Measurements from ENCODE around the gene PIAS2. TPM values are rescaled to one million over a fixed set of nuclear protein-coding genes. Genes with fewer than 3 reads are reported as not detected.

PIAS2 gene
- total RNA-seq, 1 donor: 36.6 TPM

- Histone ChIP-seq H3K4me2 (ENCODE audit: insufficient read depth, low read length) (no peak overlapping the region), H3K27ac (ENCODE audit: low read depth, low read length) (no peak overlapping the region), H2AFZ (ENCODE audit: low read length) (no peak overlapping the region), H3K79me2 (ENCODE audit: insufficient read depth, low read length) (no peaks in the 10 kb centered on the region), H3K9me3 (ENCODE audit: low read depth, low read length) (no peaks in the 10 kb centered on the region), H3K4me1 (ENCODE audit: insufficient read depth, low read length) (no peaks in the 10 kb centered on the region), H3K27me3 (ENCODE audit: insufficient read depth, low read length) (no peaks in the 10 kb centered on the region), H4K20me1 (ENCODE audit: insufficient read depth, low read length) (no peaks in the 10 kb centered on the region), H3K36me3 (ENCODE audit: insufficient read depth, low read length) (no peaks in the 10 kb centered on the region), H3K4me3 (ENCODE audit: insufficient read depth, low read length) (no peak overlapping the region)
- no peak for DNase-seq (ENCODE audit: insufficient read length, low spot score, missing footprints)
- no peak for TF ChIP-seq CTCF (IDR thresholded peaks at IDR 0.05; ENCODE audit: extremely low read depth, low read depth, low read length)
Observed at GRCh38 chr18:46958209-46958608, 40.9 kb upstream of the PIAS2 start.

GRCh38 chr18:46953195-46953594 is 35.9 kb upstream of the PIAS2 start:
- Histone ChIP-seq H2AFZ (ENCODE audit: low read length) (no peak overlapping the region), H3K4me1 (ENCODE audit: insufficient read depth, low read length) (no peaks in the 10 kb centered on the region), H4K20me1 (ENCODE audit: insufficient read depth, low read length) (no peaks in the 10 kb centered on the region), H3K79me2 (ENCODE audit: insufficient read depth, low read length) (no peaks in the 10 kb centered on the region), H3K36me3 (ENCODE audit: insufficient read depth, low read length) (no peaks in the 10 kb centered on the region), H3K9me3 (ENCODE audit: low read depth, low read length) (no peaks in the 10 kb centered on the region), H3K4me3 (ENCODE audit: insufficient read depth, low read length) (no peak overlapping the region), H3K27ac (ENCODE audit: low read depth, low read length) (no peak overlapping the region), H3K27me3 (ENCODE audit: insufficient read depth, low read length) (no peaks in the 10 kb centered on the region), H3K4me2 (ENCODE audit: insufficient read depth, low read length) (no peak overlapping the region)
- DNase-seq (ENCODE audit: insufficient read length, low spot score, missing footprints): no peak
- no peak for TF ChIP-seq CTCF (IDR thresholded peaks at IDR 0.05; ENCODE audit: extremely low read depth, low read depth, low read length)

DNA sequence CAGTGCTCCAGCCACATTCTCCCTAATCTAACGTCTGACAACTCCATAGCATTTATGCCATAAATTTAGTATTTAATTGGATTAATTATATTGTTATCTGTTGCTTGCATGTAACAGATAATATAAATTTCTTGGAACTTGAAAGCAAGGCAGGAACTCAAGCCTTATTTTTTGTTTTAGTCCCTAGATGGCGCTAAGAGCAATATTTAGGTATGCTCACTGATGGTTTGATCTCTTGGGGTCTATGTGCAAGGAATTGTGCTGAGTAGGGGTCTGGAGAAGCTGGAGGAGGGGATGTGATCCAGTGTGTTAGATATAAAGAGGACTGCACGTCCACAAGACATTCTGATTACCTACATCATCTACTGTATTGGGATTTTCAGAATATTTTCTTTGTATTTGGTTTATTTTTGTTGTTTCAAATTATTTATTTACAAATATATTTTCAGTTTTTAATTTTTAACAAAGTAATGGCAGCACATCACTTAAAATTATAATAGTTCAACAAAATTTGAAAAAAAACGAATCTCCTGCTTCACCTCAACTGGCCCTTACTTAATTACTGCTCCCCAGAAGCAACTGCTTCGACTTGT is 32.9 kb upstream of the PIAS2 start:
- H2AFZ ChIP-seq (ENCODE audit: low read length): no peak overlapping the region
- H3K4me2 ChIP-seq (ENCODE audit: insufficient read depth, low read length): no peak overlapping the region
- TF ChIP-seq CTCF (IDR thresholded peaks at IDR 0.05; ENCODE audit: extremely low read depth, low read depth, low read length): peak; percentile 58
- no peaks in the 10 kb centered on the region for H3K79me2 ChIP-seq (ENCODE audit: insufficient read depth, low read length)
- no peak overlapping the region for H3K27ac ChIP-seq (ENCODE audit: low read depth, low read length)
- H3K4me1 ChIP-seq (ENCODE audit: insufficient read depth, low read length): peaks cover 7% of the 10 kb centered on the region
- H4K20me1 ChIP-seq (ENCODE audit: insufficient read depth, low read length): no peaks in the 10 kb centered on the region
- no peaks in the 10 kb centered on the region for H3K27me3 ChIP-seq (ENCODE audit: insufficient read depth, low read length)
- H3K36me3 ChIP-seq (ENCODE audit: insufficient read depth, low read length): no peaks in the 10 kb centered on the region
- no peak overlapping the region for H3K4me3 ChIP-seq (ENCODE audit: insufficient read depth, low read length)
- H3K9me3 ChIP-seq (ENCODE audit: low read depth, low read length): no peaks in the 10 kb centered on the region
- peak; percentile 66 for DNase-seq (ENCODE audit: insufficient read length, low spot score, missing footprints)

DNA sequence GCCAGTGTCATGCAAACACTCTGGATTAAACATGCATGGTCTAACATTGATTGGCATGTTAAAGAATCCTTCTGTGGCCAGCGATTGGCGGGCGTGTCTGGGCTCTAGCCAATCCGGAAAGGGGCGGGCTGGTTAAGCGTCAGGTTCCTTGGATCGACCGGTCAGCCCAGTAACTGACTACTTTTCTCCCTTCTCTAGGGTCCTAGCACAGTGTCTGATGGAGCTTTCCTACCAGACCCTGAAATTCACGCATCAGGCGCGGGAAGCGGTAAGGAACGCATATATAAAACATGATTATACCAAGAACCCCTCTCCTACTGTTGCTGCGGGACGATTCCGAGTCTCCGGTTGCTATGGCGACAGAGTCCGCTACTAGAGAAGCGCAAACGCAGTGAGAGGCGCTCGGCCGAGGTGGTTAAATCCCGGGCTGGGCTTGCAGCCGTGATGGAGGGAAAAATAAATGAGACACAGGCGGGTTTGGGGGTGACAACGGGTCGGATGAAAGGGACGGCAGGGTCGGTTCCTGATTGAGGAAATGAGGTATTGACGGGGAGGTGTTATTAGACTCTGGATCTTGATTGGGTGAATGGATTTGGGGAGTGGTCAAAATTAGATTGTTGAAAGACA is 29.5 kb upstream of the PIAS2 start:
- no peaks in the 10 kb centered on the region for H3K79me2 ChIP-seq (ENCODE audit: insufficient read depth, low read length)
- no peaks in the 10 kb centered on the region for H3K9me3 ChIP-seq (ENCODE audit: low read depth, low read length)
- H4K20me1 ChIP-seq (ENCODE audit: insufficient read depth, low read length): no peaks in the 10 kb centered on the region
- peak overlapping the region; percentile 90 for H3K4me3 ChIP-seq (ENCODE audit: insufficient read depth, low read length)
- H3K27ac ChIP-seq (ENCODE audit: low read depth, low read length): peak overlapping the region; percentile 12
- peak overlapping the region; percentile 97 for H2AFZ ChIP-seq (ENCODE audit: low read length)
- peak overlapping the region; percentile 99 for H3K4me2 ChIP-seq (ENCODE audit: insufficient read depth, low read length)
- TF ChIP-seq CTCF (IDR thresholded peaks at IDR 0.05; ENCODE audit: extremely low read depth, low read depth, low read length): no peak
- DNase-seq (ENCODE audit: insufficient read length, low spot score, missing footprints): peak; percentile 93
- H3K36me3 ChIP-seq (ENCODE audit: insufficient read depth, low read length): no peaks in the 10 kb centered on the region
- no peaks in the 10 kb centered on the region for H3K27me3 ChIP-seq (ENCODE audit: insufficient read depth, low read length)
- H3K4me1 ChIP-seq (ENCODE audit: insufficient read depth, low read length): peaks cover 7% of the 10 kb centered on the region

All from osteoblast (primary cell).